ENCODE measurements around the gene PRR27.

PRR27 gene

DNA sequence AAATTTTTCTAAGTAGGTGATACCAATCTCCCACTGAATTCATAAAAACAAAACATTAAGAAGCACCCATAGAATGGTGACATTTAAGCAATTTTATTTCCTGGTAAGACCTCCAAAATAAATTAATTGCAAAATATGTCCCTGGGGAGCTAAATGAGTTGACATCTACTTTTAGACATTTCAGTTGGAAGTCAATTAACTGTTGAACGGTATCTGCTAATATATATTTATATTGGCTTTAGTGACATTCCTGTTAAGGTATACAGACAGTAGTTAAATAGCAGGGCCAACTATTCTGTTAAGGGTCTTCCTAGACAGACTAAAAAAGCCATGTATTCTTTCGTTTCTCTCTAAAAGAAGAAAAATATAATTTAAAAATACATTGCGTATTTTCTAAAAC is at the start of gene PRR27:
Gene PRR27 (plus strand): TSS at position 301 of the 400 bp plus-strand sequence. CDS start 139 bp downstream, outside the sequence.
- no peak for FAIRE-seq

DNA sequence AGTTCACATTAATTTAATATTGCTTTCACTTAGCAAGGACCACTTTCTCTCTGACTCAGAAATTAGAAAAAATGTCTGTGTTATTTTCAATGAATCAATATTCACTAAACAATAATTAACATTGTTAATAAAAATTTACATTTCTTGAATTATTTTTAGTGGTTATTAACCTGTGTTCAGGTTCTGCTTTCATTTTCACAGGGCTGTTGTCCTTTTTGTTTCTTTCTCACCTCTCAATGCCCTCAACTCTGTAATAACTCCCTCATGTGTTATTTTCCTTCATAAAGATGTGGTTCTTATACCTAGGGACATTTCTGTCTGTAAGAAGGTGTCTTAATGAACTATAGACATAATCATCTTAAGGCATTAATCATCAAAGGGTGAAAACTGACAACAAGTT is 43.1 kb upstream of the PRR27 start:
- no peak for FAIRE-seq

DNA sequence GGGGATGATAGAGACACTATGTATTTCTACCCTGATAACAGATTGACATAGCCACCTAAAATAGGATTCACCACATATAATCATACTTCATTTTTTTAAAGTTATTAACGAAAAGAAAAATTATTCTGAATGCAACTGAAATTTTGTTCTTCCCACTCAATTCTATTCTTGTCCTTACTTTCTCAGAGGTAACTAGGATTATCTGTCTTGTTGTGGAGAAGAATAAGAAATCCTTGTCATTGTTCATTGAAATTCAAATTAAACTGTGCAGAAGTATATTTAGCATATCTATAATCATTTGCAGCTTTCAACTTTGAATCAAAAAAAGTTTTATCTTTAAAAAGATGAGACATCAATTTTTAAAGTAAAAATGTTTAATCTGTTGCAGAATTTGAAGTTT is 40.4 kb upstream of the PRR27 start:
- FAIRE-seq, result no peak

GRCh38 chr4:70114096-70114495 is 39.9 kb upstream of the PRR27 start:
- FAIRE-seq, result no peak

DNA sequence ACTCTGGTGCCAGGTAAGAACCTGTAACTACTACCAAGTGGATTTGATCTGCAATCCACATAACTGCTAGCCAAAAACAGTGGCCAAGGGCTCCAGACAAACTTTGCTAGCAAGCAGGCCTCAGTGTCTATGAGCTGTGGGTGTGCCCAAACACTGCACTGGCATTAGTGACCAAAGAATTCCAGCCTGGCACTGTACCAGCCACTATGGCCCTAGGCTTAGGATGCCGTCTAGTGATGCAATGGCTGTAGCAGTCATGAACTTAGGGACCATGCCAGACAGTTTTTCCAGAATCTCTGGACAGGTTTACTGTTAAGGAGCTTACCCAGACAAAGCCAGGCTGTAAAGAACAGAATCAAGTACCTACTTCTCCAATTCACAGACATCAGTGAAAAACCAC is 33.7 kb upstream of the PRR27 start:
- FAIRE-seq, result no peak

- FAIRE-seq, result no peak
Observed at GRCh38 chr4:70133473-70133872, 20.6 kb upstream of the PRR27 start.

- FAIRE-seq, result no peak
Observed at GRCh38 chr4:70138751-70139150, 15.3 kb upstream of the PRR27 start.

GRCh38 chr4:70151271-70151670 is 2.8 kb upstream of the PRR27 start:
- no peak for FAIRE-seq

GRCh38 chr4:70152088-70152487 is 1.9 kb upstream of the PRR27 start:
- FAIRE-seq, result no peak

DNA sequence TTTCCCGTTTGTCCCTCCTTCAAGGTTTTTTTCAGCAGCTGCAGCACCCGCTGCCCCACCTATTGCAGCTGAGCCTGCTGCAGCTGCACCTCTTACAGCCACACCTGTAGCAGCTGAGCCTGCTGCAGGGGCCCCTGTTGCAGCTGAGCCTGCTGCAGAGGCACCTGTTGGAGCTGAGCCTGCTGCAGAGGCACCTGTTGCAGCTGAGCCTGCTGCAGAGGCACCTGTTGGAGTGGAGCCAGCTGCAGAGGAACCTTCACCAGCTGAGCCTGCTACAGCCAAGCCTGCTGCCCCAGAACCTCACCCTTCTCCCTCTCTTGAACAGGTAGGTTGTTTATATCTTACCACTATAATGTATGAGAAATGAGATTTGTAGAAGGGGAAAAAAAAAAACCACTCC is 4.5 kb downstream of the PRR27 start:
- no peak for FAIRE-seq

DNA sequence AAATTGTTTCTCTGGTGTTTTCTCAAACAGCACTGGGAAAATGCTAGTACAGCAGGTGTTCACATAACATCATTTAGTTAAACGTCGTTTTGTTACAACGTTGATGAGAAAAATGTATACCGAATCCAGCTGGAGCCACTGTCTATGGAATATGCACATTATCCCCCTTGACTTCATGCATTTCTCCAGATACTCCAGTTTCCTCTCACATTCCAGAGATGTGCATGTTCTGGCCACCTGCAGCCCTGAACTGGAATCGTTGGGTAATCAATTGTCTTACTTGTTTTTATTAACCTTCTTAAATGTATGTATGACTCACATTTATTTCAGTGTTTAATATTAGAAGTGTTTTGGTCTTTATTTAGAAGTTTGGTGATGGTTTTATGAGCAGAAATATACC is 23.1 kb downstream of the PRR27 start:
- FAIRE-seq, result no peak

GRCh38 chr4:70178075-70178660 is 24.1 kb downstream of the PRR27 start:
- FAIRE-seq, result no peak

- no peak for FAIRE-seq
Observed at GRCh38 chr4:70179811-70180210, 25.8 kb downstream of the PRR27 start.

GRCh38 chr4:70181864-70182263 is 27.8 kb downstream of the PRR27 start:
- FAIRE-seq, result no peak

DNA sequence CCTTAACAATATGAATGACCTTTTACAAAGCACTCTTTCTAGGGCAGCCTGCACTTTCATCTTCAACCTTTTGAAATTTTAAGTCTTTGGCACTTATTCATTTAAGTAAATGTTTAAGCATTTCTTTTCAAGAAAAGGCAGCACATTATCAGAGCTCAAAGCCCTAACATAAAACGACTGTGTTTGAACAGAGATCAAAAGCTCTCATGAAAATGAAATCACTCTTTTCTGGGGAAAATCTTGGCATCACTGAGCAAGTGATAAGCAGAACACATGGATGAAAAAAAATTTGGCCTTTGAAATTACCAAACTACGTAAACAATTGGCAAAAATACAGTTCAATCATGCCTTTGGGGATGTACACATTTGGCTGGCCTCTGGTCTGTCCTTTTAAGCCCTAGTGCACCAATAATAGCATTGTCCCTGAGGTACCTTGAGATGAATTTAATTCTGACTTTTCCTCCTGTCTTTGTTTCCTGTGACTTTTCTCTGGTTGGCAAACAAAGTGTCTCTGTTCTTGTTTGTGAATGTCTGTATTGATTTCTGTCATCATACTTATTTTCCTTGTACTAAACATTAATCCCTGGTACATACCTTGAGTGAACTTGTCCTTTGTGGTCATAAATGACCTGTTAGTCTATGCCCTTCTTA is 28.6 kb downstream of the PRR27 start:
- no peak for FAIRE-seq

DNA sequence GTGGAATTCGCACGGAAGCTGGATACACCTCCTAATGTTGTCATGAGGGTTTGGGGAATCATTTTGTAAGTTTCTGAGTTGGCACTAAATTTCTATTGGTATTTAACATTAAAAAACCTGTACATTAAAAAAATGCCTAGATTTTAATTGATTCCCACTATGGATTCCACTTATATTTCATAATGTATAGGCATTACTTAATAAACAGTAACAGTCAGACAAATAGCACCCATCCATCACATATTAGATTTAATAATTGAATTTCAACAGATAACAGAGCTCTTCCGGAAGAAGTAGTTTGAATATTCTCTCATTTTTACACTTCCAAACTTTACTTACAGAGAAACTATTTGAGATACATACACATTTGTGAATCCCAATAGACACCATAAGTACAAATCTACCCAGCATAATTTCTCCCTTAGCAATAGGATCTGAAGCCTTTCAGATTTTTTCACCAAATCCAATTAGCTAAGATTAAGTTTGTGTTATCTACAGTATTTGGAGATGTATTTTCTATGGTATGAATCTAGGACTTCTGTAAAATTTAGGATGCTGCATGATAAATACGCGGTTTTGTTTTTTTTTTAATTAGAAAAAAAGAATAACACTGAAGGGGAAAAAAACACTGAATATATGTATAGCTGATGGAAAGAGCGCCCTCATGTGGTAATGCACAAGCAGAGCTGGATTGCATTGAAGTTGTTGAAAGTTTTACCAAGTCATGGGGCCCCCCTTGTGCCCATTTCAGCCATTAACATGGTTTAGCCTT is 29.3 kb downstream of the PRR27 start:
- FAIRE-seq, result no peak

DNA sequence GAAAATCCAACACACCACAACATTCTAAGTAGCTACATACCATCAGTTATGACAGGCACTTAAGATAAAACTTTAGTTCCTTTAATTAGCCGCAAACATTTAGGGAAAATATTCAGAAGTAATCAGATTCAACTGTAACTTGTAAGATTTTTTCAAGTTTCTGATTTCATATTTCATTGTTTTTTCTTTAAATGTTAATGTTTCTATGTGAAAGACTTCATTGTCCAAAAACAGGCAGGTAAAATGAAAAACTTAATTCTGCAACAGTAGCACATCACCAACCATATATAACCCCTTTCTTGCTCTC is 29.9 kb downstream of the PRR27 start:
- FAIRE-seq, result no peak

DNA sequence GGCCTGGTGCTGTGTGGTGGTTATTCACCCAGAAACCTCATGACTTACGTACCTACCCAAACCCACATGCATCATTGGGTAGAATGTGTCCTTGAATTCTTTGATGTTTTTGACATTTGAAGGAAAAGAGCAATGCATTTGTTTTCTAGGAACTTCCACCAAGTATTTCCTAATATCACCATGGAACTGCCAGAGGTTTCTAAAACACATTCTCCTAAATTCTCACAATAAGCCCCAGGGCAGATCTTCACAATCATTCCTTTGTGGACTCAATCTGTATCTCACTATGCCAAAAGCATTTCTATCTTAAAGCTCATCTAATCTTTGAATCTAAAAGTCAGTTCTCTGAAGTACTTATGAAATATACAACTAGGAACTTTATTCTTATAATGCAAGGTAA is 33.2 kb downstream of the PRR27 start:
- FAIRE-seq, result no peak

DNA sequence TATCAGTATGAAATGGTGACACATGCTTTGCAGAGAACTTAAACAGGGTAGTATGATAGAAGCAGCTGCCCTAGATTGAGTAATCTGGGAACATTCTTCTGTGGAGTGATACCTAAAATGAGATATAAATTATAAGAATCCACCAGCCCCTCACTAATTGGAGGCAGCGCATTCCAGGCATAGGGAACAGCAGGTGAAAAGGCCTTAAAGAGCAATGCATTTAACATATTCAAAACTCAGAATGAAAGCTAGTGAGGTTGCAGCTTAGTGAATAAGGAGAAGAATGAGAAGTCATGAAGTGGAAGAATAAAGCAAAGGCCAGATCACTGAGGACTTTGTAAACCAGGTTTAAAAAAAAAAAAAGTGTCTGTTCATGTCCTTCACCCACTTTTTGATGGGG is 36.5 kb downstream of the PRR27 start:
- FAIRE-seq, result no peak

DNA sequence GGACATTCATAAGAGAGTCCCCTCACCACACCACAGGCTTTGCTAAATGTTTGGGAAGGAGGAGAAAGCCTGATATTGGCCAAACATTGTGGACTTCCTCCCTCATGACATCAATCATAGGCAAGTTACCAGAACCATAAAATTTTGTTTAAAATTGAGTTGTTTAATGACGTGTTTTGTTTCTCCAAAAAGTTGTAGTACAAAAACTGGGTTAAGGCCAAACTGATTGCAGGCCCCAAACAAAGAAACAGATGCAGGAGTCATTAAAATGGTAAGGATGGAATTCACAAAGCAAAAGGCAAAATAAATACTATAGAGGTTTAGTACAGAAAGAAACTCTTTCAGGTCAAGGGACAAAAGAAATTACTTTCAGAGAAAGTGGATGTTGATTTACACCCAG is 37.6 kb downstream of the PRR27 start:
- no peak for FAIRE-seq

GRCh38 chr4:70192895-70193294 is 38.9 kb downstream of the PRR27 start:
- no peak for FAIRE-seq

- no peak for FAIRE-seq
Observed at GRCh38 chr4:70195425-70195824, 41.4 kb downstream of the PRR27 start, which contains the start of gene ODAM. TSS of gene ODAM (plus strand) at chr4:70195725. CDS start at chr4:70196544, 819 bp downstream.

DNA sequence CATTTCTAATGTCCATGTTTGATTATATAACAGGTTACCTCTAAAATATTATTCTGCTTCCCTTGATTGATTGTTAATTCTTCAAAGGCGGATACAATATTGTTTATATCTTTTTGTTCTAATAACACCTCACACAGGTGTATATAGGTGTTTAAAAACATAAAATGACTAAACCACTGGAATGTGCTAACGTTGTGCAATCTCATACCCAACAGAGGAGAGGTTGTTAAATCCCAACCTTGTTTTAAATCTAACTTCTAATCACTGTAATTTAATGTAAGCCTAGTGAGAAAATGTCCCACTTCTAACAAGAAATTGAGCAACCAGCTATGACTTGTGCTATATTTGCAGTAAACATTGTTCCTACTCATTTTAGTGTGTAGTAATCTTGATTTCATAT is 42.8 kb downstream of the PRR27 start:
- no peak for FAIRE-seq

- FAIRE-seq, result no peak
Observed at GRCh38 chr4:70197842-70198241, 43.8 kb downstream of the PRR27 start.
